GM18907 (cell line): ENCODE data around the gene BRD8.
"Not testable (repeated sequence)": the region's sequence is repeated elsewhere in the genome, so short reads cannot be mapped to it uniquely, and the experiment has no call there.

Experiments used
- ATAC-seq: cut with Tn5 transposase; IDR thresholded peaks from one replicate; pipeline ENCODE4 v1.9.1; 2021; ENCODE audit warnings: mild to moderate bottlenecking, moderate library complexity; ENCODE audit not compliant: unreplicated experiment

BRD8 gene

GRCh38 chr5:138159666-138160065 lies 18.8 kb downstream of the BRD8 start:
- ATAC-seq = no peak

GRCh38 chr5:138157626-138158025 lies 20.8 kb downstream of the BRD8 start:
- no peak for ATAC-seq

DNA sequence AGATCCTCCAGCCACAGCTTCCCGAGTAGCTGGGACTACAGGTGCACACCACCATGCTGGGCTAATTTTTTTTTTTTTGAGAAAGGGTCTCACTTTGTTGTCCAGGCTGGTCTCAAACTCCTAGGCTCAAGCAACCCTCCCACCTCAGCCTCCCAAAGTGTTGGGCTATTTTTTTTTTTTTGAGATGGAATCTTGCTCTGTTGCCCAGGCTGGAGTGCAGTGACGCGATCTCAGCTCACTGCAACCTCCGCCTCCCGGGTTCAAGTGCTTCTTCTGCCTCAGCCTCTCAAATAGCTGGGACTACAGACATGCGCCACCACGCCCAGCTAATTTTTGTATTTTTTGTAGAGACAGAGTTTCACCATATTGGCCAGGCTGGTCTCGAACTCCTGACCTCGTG lies 22.5 kb downstream of the BRD8 start:
- not testable (repeated sequence) for ATAC-seq

- ATAC-seq = no peak
Observed at GRCh38 chr5:138149530-138149929, 28.9 kb downstream of the BRD8 start.

DNA sequence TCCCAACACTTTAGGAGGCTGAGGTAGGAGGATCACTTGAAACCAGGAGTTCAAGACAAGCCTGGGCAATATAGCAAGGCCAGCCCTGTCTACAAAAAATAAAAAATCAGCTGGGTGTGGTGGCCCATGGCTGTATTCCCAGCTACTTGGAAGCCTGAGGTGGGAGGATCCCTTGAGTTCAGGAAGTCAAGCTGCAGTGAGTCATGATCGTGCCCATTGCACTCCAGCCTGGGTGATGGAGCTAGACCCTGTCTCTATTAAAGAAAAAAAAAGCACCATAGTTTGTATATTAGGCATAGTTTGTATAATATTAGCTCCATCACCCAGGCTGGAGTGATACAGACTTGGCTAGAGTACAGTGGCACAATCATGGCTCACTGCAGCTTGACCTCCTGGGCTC lies 29.6 kb downstream of the BRD8 start:
- no peak for ATAC-seq

GRCh38 chr5:138143578-138143977 lies 34.9 kb downstream of the BRD8 start:
- not testable (repeated sequence) for ATAC-seq

DNA sequence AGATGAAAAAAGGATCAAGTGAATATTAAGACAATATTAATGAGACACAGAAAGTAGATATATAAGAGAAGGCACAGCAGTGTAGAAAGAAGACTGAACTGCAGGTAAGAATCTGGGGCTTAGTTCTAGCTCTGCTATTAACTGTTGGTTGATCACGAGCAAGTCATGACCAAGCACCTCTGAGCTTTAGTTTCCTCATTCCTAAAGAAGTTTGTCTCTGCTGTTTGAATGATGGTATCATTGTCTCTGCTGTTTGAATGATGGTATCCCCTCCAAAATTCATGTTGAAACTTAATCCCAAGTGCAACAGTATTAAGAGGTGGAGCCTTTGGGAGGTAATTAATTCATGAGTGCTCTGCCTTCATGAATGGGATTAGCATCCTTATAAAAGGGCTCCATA lies 36.7 kb downstream of the BRD8 start:
- no peak for ATAC-seq

DNA sequence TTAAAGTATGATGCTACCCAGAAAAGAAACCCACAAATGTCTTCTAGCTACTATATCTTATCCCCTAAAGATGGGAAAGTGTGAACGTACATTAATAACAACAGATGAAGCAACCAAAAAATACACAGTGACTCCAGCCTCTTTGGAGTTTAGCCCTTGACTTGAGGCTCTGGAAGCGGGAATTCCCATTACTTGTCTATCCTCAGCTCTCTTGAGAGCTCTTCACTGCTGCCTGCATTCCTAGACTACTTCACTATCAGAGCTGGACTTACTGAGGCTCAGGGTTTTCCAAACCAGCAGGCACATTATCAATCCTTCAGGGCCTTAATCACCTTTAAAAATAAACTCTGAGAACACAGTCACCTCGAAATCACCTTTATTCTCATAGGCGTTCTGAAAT lies 38.2 kb downstream of the BRD8 start:
- ATAC-seq = no peak

DNA sequence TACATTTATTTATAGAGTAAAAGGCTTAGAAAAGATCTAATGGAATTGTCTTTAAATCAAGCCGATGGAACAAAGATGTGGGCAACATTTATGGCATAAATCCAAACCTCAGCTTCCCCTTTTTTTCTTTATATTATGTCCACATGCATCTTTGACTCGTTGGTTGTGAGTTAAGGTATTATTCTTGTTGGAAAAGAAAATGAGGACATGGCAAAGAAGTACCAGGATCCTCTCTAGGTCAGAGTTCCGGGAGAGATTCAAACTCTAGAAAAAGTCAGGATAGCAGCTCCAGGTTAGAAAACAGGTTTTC lies 38.7 kb downstream of the BRD8 start:
- ATAC-seq = no peak

DNA sequence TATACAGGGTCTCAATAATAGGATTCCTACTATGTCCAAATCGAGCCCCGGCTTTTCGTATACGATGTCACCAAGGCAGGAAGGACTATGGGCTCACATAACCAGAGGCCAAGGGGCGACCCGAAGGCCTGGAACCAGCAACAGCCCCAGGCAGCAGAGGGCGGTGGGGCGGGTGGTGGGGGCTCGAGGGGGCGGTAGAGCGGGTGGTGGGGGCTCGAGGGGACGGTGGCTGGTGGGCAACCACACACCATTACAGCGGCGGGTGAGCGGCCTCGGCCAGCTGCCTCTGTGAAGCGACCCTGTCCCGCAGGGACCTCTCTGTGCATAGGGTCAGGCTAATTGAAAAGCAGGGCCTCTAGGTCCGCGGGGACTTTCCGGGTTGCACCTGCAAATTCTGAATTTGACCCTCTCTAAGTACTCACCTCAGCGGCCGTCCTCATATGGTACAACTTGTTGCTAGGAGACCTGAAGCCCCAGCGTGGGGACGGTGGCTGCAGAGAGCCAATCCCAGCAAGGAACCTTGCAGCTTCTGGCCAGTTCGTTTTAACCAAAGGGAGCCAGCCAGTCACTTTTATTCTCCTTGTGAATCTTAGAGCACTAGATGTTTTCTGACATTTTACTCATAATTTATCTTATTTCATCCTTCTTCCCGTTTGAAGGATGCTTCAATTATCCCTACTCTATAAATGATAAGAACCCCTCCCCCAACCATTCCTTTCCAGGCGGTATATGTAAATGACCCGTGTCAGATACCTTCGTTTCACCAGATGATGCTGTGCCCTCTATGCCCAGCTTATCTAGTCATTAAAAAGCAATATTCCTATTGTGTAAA lies 39.3 kb downstream of the BRD8 start, which contains the start of gene NME5:
TSS of gene NME5 (minus strand) at position 480 of the 832 bp plus-strand sequence. CDS start 648 bp downstream, outside the sequence.
- no peak for ATAC-seq

- no peak for ATAC-seq
Observed at GRCh38 chr5:138132543-138132942, 45.9 kb downstream of the BRD8 start.

GRCh38 chr5:138129347-138129746 lies 49.1 kb downstream of the BRD8 start:
- ATAC-seq = no peak

GRCh38 chr5:138128334-138128733 lies 50.1 kb downstream of the BRD8 start:
- no peak for ATAC-seq

DNA sequence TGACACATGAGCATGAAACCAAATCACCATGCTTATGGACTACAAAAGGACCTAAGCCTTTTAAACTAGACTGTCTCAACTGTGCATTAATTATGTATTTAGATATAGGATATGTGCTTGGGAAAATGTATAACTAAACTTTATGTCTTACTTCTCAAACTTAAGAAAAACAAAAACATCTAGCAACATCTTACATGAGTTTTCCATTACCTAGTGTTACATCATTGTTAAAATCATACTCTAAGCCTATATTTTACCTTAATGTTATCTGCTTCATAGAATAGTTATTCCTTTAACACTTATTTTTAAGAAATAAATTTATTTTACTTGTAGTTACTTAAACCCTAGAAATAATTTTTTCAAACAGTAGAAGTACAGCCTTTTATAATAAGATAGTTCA lies 63.2 kb downstream of the BRD8 start:
- ATAC-seq = no peak

DNA sequence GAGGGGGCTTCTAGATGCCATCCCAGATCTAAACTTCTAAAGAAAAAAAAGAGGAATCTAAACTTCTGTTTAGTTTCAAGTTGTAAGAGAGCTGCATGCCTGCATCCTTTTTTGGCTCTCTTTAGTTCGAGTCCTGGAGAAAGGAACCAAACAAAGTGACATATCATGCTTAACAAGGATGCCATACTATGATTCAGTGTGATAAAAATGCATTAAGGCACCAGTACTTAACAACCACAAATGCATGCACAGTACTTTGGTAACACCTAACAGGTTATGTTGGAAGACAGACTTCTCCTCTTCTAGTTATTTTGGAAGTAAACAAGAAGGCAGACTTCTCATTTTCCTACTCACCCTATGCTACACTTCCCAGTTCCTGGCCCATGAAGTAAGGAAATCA lies 66.5 kb downstream of the BRD8 start:
- ATAC-seq = no peak

DNA sequence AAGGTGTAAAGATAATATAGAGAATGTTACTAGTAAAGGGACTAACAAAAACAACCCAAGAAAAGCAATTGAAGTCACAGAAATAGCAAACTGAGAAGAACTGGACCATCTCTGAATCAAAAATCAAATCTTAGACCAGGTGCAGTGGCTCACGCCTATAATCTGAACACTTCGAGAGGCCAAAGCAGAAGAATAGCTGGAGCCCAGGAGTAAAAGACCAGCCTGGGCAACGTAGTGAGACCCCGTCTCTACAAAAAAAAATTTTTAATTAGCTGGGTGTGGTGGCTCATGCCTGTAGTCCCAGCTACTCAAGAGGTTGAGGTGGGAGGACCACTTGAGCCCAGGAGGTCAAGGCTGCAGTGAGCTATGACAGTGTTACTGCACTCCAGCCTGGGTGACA lies 67.2 kb downstream of the BRD8 start:
- no peak for ATAC-seq

DNA sequence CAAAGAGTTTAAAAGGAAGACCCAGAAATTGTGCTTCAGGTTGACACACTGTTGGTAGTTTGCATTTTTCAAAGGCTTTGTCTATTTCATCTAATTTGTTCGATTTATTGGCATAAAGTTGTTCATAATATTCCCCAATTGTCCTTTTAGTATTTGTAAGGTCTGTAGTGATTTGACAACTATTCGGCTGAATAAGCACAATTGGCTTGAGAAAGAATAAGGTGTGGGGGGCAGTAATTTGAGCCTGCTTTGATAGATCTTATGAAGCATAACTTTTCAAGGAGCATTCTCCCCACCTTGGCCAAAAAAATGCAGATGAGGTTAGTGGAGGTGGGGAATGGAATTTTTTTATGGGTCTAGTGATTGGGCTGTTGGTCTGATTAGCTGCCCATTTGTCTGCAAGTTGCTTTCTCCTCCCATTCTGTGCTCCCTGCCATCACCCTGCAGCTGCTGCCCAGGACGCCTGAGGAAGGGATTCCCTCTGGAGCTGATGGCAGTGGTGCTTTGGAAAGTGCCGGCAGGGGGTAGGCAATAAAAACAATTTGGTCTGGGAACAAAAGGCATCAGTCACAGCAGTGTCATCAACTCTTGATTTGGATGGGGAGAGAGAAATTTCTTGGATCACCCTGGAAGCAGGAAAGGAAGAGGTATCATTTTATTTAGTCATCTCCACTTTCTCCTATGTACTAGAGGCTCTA lies 68.0 kb downstream of the BRD8 start:
- no peak for ATAC-seq

- no peak for ATAC-seq
Observed at GRCh38 chr5:138109463-138110265, 68.8 kb downstream of the BRD8 start.

- ATAC-seq = no peak
Observed at GRCh38 chr5:138107213-138107612, 71.2 kb downstream of the BRD8 start.

DNA sequence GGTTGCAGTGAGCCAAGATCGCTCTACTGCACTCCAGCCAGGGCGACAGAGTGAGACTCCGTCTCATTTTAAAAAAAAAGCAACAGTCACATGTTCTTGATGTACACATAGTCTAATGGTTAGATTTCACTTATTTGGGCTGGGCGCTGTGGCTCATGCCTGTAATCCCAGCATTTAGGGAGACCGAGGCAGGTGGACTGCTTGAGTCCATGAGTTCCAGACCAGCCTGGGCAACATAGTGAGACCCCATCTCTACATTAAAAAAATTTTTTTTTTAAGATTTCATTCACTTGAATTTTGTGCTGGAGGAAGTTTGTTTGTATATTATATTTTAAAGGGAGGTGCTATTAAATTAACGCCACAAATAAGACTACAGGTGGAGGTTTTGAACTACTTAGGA lies 72.7 kb downstream of the BRD8 start:
- no peak for ATAC-seq

DNA sequence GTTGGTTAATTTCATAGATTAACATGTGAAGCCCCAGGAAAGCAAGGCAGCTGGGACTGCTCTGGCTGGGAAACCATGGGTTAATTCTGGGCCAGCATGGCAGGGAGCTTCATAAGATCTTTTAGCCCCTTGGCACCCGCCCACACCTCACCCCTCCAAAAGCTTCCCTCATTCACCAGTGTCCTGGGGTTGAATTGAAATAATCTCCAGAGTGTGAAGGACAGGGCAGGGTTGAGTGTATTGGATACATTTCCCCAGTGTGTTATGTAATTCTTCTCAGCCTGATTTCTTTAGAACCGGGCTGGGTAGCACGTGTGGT lies 75.2 kb downstream of the BRD8 start:
- no peak for ATAC-seq
